GM12878 (cell line): ENCODE measurements around the gene DPP6. TPM values are rescaled to one million over a fixed set of nuclear protein-coding genes. Genes with fewer than 3 reads are reported as not detected.

Experiments
- ATAC-seq: fragments of 200-7000 bp; cut with Tn5 transposase; 3 replicates; pipeline ENCODE4 v1.9.1; 2020; ENCODE audit warnings: mild to moderate bottlenecking, moderate library complexity
- BruUV-seq: library from RNA; stranded (reverse); fragments of 400-500 nt; replicated peaks from 2 replicates; lab custom pipeline; 2021; lab: Mats Ljungman, UMichigan
- CTCF ChIA-PET: fragments of 300-600 bp; sonication (Branson Sonifier 250); formaldehyde crosslinking; extraction: SDS; loops from one replicate; lab custom pipeline; 2021; ENCODE audit warnings: inconsistent platforms; lab: Yijun Ruan, JAX
- POLR2A ChIA-PET: fragments of 350-600 bp; formaldehyde crosslinking; extraction: SDS; loops from one replicate; lab custom pipeline; 2021; ENCODE audit warnings: inconsistent platforms; lab: Charles Lee
- RAD21 ChIA-PET: fragments of 300-600 bp; sonication (Branson Sonifier 250); formaldehyde crosslinking; loops from one replicate; lab custom pipeline; 2023; ENCODE audit warnings: antibody characterized with exemption; ENCODE audit not compliant: unreplicated experiment; lab: Charles Lee
- SMC1A ChIA-PET: fragments of 300-600 bp; sonication (Branson Sonifier 250); formaldehyde crosslinking; loops from one replicate; lab custom pipeline; 2023; ENCODE audit not compliant: unreplicated experiment, uncharacterized antibody; lab: Charles Lee
- DNase-seq: peaks from one replicate; pipeline ENCODE4 v3.0.0-alpha.2; 2011; ENCODE audit warnings: low read depth, low spot score
- FAIRE-seq: peaks from 3 replicates; lab custom pipeline; 2011; peaks lifted over from hg19 to GRCh38; lab: Jason Lieb, UNC
- H2AFZ ChIP-seq: 2 replicates; pipeline ENCODE4 v1.6.0; 2011; ENCODE audit warnings: low read depth, low read length, control low read depth; ENCODE audit not compliant: control insufficient read depth
- H3K27ac ChIP-seq: 2 replicates; pipeline ENCODE4 v1.5.1; 2011; ENCODE audit warnings: control low read depth; ENCODE audit not compliant: control insufficient read depth, insufficient read depth
- H3K27me3 ChIP-seq, 2 experiments: replicated peaks in 1 of 2; 2 replicates each; pipeline versions ENCODE4 v1.6.0 to v1.6.1; 2011; ENCODE audit warnings: low read length in 1 of 2; ENCODE audit not compliant: control insufficient read depth in 2 of 2, insufficient read depth in 2 of 2
- H3K36me3 ChIP-seq, 2 experiments: 2 replicates each; pipeline ENCODE4 v1.5.1; 2011; ENCODE audit warnings: low read length in 1 of 2; ENCODE audit not compliant: control insufficient read depth in 2 of 2, insufficient read depth in 2 of 2
- H3K4me1 ChIP-seq: 2 replicates; pipeline ENCODE4 v1.6.1; 2011; ENCODE audit warnings: mild to moderate bottlenecking, low read length, moderate library complexity, mixed read lengths; ENCODE audit not compliant: control insufficient read depth, insufficient read depth
- H3K4me2 ChIP-seq: 2 replicates; pipeline ENCODE4 v1.6.0; 2011; ENCODE audit warnings: control low read depth; ENCODE audit not compliant: control insufficient read depth, insufficient read depth
- H3K4me3 ChIP-seq: fragments of 200-600 bp; sonication (generic); 2 replicates; pipeline ENCODE4 v1.5.1; 2016
- H3K79me2 ChIP-seq: 2 replicates; pipeline ENCODE4 v1.6.0; 2011; ENCODE audit warnings: low read length; ENCODE audit not compliant: control insufficient read depth, insufficient read depth
- H3K9ac ChIP-seq: 2 replicates; pipeline ENCODE4 v1.8.0; 2011; ENCODE audit warnings: low read length, control low read depth, mixed read lengths; ENCODE audit not compliant: control insufficient read depth, insufficient read depth
- H3K9me3 ChIP-seq: replicated peaks from 3 replicates; pipeline ENCODE4 v1.5.1; 2011; ENCODE audit warnings: mild to moderate bottlenecking, low read length; ENCODE audit not compliant: control insufficient read depth, insufficient read depth
- H4K20me1 ChIP-seq: 2 replicates; pipeline ENCODE4 v1.6.0; 2011; ENCODE audit not compliant: control insufficient read depth, insufficient read depth
- ATF3 ChIP-seq: IDR thresholded peaks from 2 replicates; pipeline ENCODE4 v1.6.1; 2011; ENCODE audit warnings: low read depth, mild to moderate bottlenecking, low read length, moderate library complexity, borderline replicate concordance; ENCODE audit errors: extremely low read depth
- BACH1 ChIP-seq: fragments of 450-650 bp; IDR thresholded peaks from 2 replicates; pipeline ENCODE4 v1.6.1; 2017; ENCODE audit warnings: mild to moderate bottlenecking, borderline replicate concordance
- CBFB ChIP-seq: IDR thresholded peaks from 2 replicates; pipeline ENCODE4 v1.6.1; 2016; ENCODE audit warnings: antibody characterized with exemption, low read depth
- CREB1 ChIP-seq: IDR thresholded peaks from 2 replicates; pipeline ENCODE4 v1.6.1; 2012; ENCODE audit warnings: low read depth, mild to moderate bottlenecking, inconsistent platforms
- EGR1 ChIP-seq, 2 experiments: IDR thresholded peaks; 1 replicate in 1 of 2; 2 replicates in 1 of 2; pipeline ENCODE4 v1.6.1; 2011 to 2012; ENCODE audit warnings: low read depth in 2 of 2, low read length in 2 of 2, borderline replicate concordance in 1 of 2, mild to moderate bottlenecking in 1 of 2, moderate library complexity in 1 of 2
- FOS ChIP-seq: IDR thresholded peaks from 3 replicates; pipeline ENCODE4 v1.6.1; 2011; ENCODE audit warnings: borderline replicate concordance; ENCODE audit not compliant: insufficient read length; ENCODE audit errors: extremely low read depth
- GABPA ChIP-seq: IDR thresholded peaks from 2 replicates; pipeline ENCODE4 v1.6.1; 2014; ENCODE audit warnings: antibody characterized with exemption, low read depth, mild to moderate bottlenecking, inconsistent platforms
- HSF1 ChIP-seq: fragments of 150-350 bp; IDR thresholded peaks from 2 replicates; pipeline ENCODE4 v1.6.1; 2014; ENCODE audit warnings: mild to moderate bottlenecking, low read depth, low read length
- KLF5 ChIP-seq: fragments of 450-650 bp; IDR thresholded peaks from 2 replicates; pipeline ENCODE4 v1.6.1; 2014; ENCODE audit warnings: mild to moderate bottlenecking; ENCODE audit not compliant: partially characterized antibody
- NBN ChIP-seq: fragments of 450-650 bp; IDR thresholded peaks from 2 replicates; pipeline ENCODE4 v1.6.1; 2016
- RAD21 ChIP-seq: IDR thresholded peaks from 2 replicates; pipeline ENCODE4 v1.6.1; 2011; ENCODE audit warnings: mild to moderate bottlenecking, low read depth, low read length, moderate library complexity; ENCODE audit not compliant: insufficient read depth
- RAD51 ChIP-seq: fragments of 450-650 bp; IDR thresholded peaks from 2 replicates; pipeline ENCODE4 v1.6.1; 2016; ENCODE audit warnings: moderate library complexity, mild to moderate bottlenecking, inconsistent platforms
- SP1 ChIP-seq: IDR thresholded peaks from one replicate; pipeline ENCODE4 v1.6.1; 2011; ENCODE audit warnings: low read depth, low read length
- SREBF2 ChIP-seq: IDR thresholded peaks from 2 replicates; pipeline ENCODE4 v1.6.1; 2012; ENCODE audit warnings: mild to moderate bottlenecking, low read length
- TAF1 ChIP-seq: IDR thresholded peaks from 2 replicates; pipeline ENCODE4 v1.6.1; 2011; ENCODE audit warnings: mild to moderate bottlenecking, low read depth, low read length, borderline replicate concordance
- TCF3 ChIP-seq: IDR thresholded peaks from 2 replicates; pipeline ENCODE4 v1.6.1; 2012; ENCODE audit warnings: low read depth, mild to moderate bottlenecking, low read length, borderline replicate concordance; ENCODE audit not compliant: insufficient read depth
- WRNIP1 ChIP-seq: IDR thresholded peaks from 2 replicates; pipeline ENCODE4 v1.6.1; 2011; ENCODE audit warnings: low read depth, low read length, improper control_type of control experiment, borderline replicate concordance
- YY1 ChIP-seq: IDR thresholded peaks from 2 replicates; pipeline ENCODE4 v1.6.1; 2011; ENCODE audit warnings: low read depth, mild to moderate bottlenecking, low read length
- ZBED1 ChIP-seq: IDR thresholded peaks from 2 replicates; pipeline ENCODE4 v1.6.1; 2016; ENCODE audit warnings: borderline replicate concordance
- in situ Hi-C: fragments of 300-500 bp; cut with MboI; formaldehyde crosslinking; loops from 9 replicates; pipeline ENCODE4 v1.14.3; 2018; ENCODE audit warnings: mixed read lengths
- intact Hi-C: fragments of 100-400 bp; cut with micrococcal nuclease; formaldehyde crosslinking; loops from one replicate; pipeline ENCODE4 v1.14.2; 2022; ENCODE audit not compliant: unreplicated experiment
- polyA plus RNA-seq, 11 experiments: library from polyadenylated mRNA; depleted of rRNA in 4 of 11; unstranded in 6 of 11; stranded (reverse) in 5 of 11; fragments of >200 nt; fragmentation: Nextera tagmentation in 4 of 11; fragmentation: Illumina TruSeq in 1 of 11; extraction: Ambion mirVana in 4 of 11; extraction: Trizol in 1 of 11; gene quantifications; 1 replicate in 1 of 11; 2 replicates in 10 of 11; pipeline versions ENCODE4 v1.2.1 to v1.2.3, GENCODE V29; 2011 to 2016; ENCODE audit warnings: inconsistent platforms in 2 of 11, missing spikeins in 2 of 11, low read depth in 1 of 11
- total RNA-seq, 4 experiments: library from RNA; depleted of rRNA in 3 of 4; stranded (reverse); fragments of >200 nt in 3 of 4; fragmentation: Illumina TruSeq in 1 of 4; extraction: Trizol in 1 of 4; gene quantifications; 2 replicates each; pipeline versions ENCODE4 v1.2.1 to v1.2.3, GENCODE V29; 2013 to 2021
- TF ChIP-seq, protein P1 (sequence below): IDR thresholded peaks from 2 replicates; pipeline ENCODE4 v1.6.1; 2012; ENCODE audit warnings: mild to moderate bottlenecking, low read depth, low read length

DPP6 gene
- total and polyA plus RNA-seq, 10 of the 15 experiments (the other 5 are each of a cell fraction or from before 2014, with no cell fraction given), result not detected

DNA sequence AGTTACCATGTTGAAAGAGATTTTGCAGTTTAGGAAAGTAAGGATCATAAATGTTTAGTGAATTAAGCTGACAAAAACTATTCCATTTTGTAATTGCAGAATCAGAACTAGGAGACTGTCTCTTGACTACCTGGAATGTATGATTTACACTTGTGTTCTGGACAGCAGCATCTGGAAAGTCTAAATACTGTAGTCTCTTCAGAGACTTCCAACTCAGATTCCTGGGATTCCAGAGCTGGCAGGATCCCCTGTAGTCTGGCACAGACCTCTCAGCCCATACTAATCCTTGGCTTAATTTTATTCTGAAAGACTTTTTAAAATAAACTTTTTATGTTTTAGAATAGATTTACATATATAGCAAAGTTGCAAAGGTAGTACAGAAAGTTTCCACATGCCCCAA lies 452.7 kb downstream of the DPP6 start:
- Histone ChIP-seq H3K9me3 (no peaks in the 10 kb centered on the region; the same call in 1 of the 3 replicates), H3K4me1 (no peaks in the 10 kb centered on the region), H4K20me1 (no peaks in the 10 kb centered on the region), H3K4me2 (no peak overlapping the region), H3K79me2 (no peaks in the 10 kb centered on the region), H3K9ac (no peak overlapping the region), H3K27ac (no peak overlapping the region), H3K4me3 (no peak overlapping the region), H3K27me3 (no peaks in the 10 kb centered on the region), H3K36me3 (no peaks in the 10 kb centered on the region), H2AFZ (no peak overlapping the region)
- ATAC-seq (no peak), FAIRE-seq (no peak), DNase-seq (no peak)
- TF ChIP-seq HSF1 (no peak), BACH1 (no peak), RAD51 (no peak), CREB1 (no peak), SREBF2 (no peak), GABPA (no peak), NBN (no peak), KLF5 (no peak), TAF1 (no peak), WRNIP1 (no peak), TCF3 (no peak), CBFB (no peak), ATF3 (no peak), SP1 (no peak), FOS (no peak), YY1 (no peak), RAD21 (no peak), EGR1 (IDR thresholded peaks at IDR 0.05; ENCODE audit: borderline replicate concordance in 1 of 2, low read depth in 2 of 2, low read length in 2 of 2) (no peak), ZBED1 (no peak)
- TF ChIP-seq, protein P1, sequence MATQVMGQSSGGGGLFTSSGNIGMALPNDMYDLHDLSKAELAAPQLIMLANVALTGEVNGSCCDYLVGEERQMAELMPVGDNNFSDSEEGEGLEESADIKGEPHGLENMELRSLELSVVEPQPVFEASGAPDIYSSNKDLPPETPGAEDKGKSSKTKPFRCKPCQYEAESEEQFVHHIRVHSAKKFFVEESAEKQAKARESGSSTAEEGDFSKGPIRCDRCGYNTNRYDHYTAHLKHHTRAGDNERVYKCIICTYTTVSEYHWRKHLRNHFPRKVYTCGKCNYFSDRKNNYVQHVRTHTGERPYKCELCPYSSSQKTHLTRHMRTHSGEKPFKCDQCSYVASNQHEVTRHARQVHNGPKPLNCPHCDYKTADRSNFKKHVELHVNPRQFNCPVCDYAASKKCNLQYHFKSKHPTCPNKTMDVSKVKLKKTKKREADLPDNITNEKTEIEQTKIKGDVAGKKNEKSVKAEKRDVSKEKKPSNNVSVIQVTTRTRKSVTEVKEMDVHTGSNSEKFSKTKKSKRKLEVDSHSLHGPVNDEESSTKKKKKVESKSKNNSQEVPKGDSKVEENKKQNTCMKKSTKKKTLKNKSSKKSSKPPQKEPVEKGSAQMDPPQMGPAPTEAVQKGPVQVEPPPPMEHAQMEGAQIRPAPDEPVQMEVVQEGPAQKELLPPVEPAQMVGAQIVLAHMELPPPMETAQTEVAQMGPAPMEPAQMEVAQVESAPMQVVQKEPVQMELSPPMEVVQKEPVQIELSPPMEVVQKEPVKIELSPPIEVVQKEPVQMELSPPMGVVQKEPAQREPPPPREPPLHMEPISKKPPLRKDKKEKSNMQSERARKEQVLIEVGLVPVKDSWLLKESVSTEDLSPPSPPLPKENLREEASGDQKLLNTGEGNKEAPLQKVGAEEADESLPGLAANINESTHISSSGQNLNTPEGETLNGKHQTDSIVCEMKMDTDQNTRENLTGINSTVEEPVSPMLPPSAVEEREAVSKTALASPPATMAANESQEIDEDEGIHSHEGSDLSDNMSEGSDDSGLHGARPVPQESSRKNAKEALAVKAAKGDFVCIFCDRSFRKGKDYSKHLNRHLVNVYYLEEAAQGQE, result no peak
- BruUV-seq, result no TSS peak
- in situ Hi-C loops, result no loop called here
- POLR2A ChIA-PET, result no interaction called here
- RAD21 ChIA-PET, result no interaction called here
- intact Hi-C loops, result loop anchor here (5.0 to 10.0 kb wide), 2 partner anchors 430 to 1313 kb away; no protein-coding TSS in a partner anchor
- CTCF ChIA-PET, result interaction anchor here (1.3 to 3.6 kb wide), 5 partner anchors 12 to 59 kb away, joined by 3 to 12 read pairs (median 4); no protein-coding TSS in a partner anchor
- SMC1A ChIA-PET, result no interaction called here
